ENCODE data around the gene MAGI2.

Gene MAGI2

GRCh38 chr7:78134256-78134655 is 1319.2 kb downstream of the MAGI2 start:
- Histone ChIP-seq H3K4me2 (ENCODE audit: low read depth, low read length, poor library complexity, severe bottlenecking) (no peak overlapping the region), H3F3A (ENCODE audit: low read depth) (no peaks in the 10 kb centered on the region), H3K9me3 (ENCODE audit: insufficient read depth, low read depth, low read length) (no peaks in the 10 kb centered on the region), H3K4me3 (ENCODE audit: low read length, poor library complexity, severe bottlenecking) (no peak overlapping the region), H3K36me3 (ENCODE audit: insufficient read depth, low read length) (no peaks in the 10 kb centered on the region), H3K79me2 (ENCODE audit: insufficient read depth, low read length) (no peaks in the 10 kb centered on the region), H3K4me1 (ENCODE audit: insufficient read depth, low read length, poor library complexity, severe bottlenecking) (no peaks in the 10 kb centered on the region), H3K9me2 (replicated peaks; ENCODE audit: low read depth, low read length) (no peaks in the 10 kb centered on the region), H4K20me1 (ENCODE audit: insufficient read depth, low read length, poor library complexity, severe bottlenecking) (no peaks in the 10 kb centered on the region), H3K27me3 (ENCODE audit: insufficient read depth, low read length, poor library complexity, severe bottlenecking) (no peaks in the 10 kb centered on the region), H3K9ac (ENCODE audit: low read depth, low read length, poor library complexity, severe bottlenecking) (no peak overlapping the region), H2AFZ (ENCODE audit: low read length) (no peak overlapping the region)
- no peak for TF ChIP-seq EZH2phosphoT487 (IDR thresholded peaks at IDR 0.05; ENCODE audit: borderline replicate concordance)
- TF ChIP-seq, protein P1, sequence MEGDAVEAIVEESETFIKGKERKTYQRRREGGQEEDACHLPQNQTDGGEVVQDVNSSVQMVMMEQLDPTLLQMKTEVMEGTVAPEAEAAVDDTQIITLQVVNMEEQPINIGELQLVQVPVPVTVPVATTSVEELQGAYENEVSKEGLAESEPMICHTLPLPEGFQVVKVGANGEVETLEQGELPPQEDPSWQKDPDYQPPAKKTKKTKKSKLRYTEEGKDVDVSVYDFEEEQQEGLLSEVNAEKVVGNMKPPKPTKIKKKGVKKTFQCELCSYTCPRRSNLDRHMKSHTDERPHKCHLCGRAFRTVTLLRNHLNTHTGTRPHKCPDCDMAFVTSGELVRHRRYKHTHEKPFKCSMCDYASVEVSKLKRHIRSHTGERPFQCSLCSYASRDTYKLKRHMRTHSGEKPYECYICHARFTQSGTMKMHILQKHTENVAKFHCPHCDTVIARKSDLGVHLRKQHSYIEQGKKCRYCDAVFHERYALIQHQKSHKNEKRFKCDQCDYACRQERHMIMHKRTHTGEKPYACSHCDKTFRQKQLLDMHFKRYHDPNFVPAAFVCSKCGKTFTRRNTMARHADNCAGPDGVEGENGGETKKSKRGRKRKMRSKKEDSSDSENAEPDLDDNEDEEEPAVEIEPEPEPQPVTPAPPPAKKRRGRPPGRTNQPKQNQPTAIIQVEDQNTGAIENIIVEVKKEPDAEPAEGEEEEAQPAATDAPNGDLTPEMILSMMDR (conservative IDR thresholded peaks at IDR 0.05; ENCODE audit: low read length), result peak; percentile 62

DNA sequence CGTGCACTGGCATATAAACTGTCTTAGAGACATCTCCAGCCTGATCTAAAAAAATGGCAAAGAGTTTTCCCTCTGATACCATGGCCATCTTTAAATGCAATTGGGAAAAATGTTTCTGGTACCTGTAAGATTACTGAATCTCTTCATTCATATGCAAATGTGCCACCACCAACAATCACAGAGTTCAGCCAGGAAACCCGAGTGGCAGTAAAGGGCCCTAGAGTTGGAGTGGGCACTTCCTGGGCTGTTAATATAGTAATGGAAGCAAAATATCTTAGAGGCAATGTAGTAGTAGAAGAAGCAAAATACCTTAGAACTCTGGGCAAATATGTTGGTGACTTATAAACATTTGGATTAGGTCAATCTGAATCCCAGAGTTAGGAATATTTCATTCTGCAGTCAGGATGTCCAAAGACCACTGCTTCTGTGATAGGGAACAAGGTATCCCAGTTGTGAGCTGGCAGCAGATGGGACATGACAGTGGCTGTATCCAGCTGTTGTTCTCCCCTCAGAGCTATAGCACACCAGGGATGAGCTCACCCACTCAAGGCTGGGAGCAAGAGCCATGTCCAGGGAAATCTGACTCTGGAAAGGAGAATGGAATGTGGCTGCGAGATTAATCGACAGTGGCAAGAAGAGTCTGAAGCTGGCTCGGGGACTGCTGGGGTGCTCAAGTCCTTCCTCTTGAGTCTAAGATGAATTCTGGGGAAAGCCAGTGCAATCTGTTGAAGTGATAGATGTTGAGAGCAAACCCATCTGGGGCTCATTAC is 1322.8 kb downstream of the MAGI2 start:
- no peak overlapping the region for H3K9ac ChIP-seq (ENCODE audit: low read depth, low read length, poor library complexity, severe bottlenecking)
- no peaks in the 10 kb centered on the region for H3K27me3 ChIP-seq (ENCODE audit: insufficient read depth, low read length, poor library complexity, severe bottlenecking)
- no peak overlapping the region for H3K4me3 ChIP-seq (ENCODE audit: low read length, poor library complexity, severe bottlenecking)
- no peaks in the 10 kb centered on the region for H4K20me1 ChIP-seq (ENCODE audit: insufficient read depth, low read length, poor library complexity, severe bottlenecking)
- no peaks in the 10 kb centered on the region for H3F3A ChIP-seq (ENCODE audit: low read depth)
- no peaks in the 10 kb centered on the region for H3K4me1 ChIP-seq (ENCODE audit: insufficient read depth, low read length, poor library complexity, severe bottlenecking)
- H2AFZ ChIP-seq (ENCODE audit: low read length), result no peak overlapping the region
- TF ChIP-seq EZH2phosphoT487 (IDR thresholded peaks at IDR 0.05; ENCODE audit: borderline replicate concordance), result no peak
- no peaks in the 10 kb centered on the region for H3K9me2 ChIP-seq (replicated peaks; ENCODE audit: low read depth, low read length)
- no peaks in the 10 kb centered on the region for H3K79me2 ChIP-seq (ENCODE audit: insufficient read depth, low read length)
- no peaks in the 10 kb centered on the region for H3K36me3 ChIP-seq (ENCODE audit: insufficient read depth, low read length)
- H3K9me3 ChIP-seq (ENCODE audit: insufficient read depth, low read depth, low read length), result no peaks in the 10 kb centered on the region
- no peak overlapping the region for H3K4me2 ChIP-seq (ENCODE audit: low read depth, low read length, poor library complexity, severe bottlenecking)

DNA sequence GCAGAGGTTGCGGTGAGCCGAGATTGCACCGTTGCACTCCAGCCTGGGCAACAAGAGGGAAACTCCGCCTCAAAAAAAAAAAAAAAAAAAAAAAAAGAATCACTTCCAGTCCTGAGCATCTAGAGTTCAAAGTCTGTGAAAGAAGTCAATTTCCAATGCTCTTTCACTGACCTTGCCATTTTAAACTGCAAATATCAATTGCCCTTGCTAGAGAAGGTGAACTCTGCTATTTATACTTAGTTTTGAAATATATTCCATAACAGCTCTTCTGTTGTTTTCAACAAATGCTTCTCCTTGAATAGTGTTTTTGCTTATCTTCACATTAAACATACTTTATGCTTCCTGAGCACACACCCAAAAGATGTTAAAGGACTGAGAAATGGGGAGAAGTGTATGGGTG is 1323.6 kb downstream of the MAGI2 start:
- Histone ChIP-seq H3K4me1 (ENCODE audit: insufficient read depth, low read length, poor library complexity, severe bottlenecking) (no peaks in the 10 kb centered on the region), H3K79me2 (ENCODE audit: insufficient read depth, low read length) (no peaks in the 10 kb centered on the region), H4K20me1 (ENCODE audit: insufficient read depth, low read length, poor library complexity, severe bottlenecking) (no peaks in the 10 kb centered on the region), H3K36me3 (ENCODE audit: insufficient read depth, low read length) (no peaks in the 10 kb centered on the region), H3K4me3 (ENCODE audit: low read length, poor library complexity, severe bottlenecking) (no peak overlapping the region), H3K4me2 (ENCODE audit: low read depth, low read length, poor library complexity, severe bottlenecking) (no peak overlapping the region), H3K9me3 (ENCODE audit: insufficient read depth, low read depth, low read length) (no peaks in the 10 kb centered on the region), H3K9me2 (replicated peaks; ENCODE audit: low read depth, low read length) (no peaks in the 10 kb centered on the region), H3F3A (ENCODE audit: low read depth) (no peaks in the 10 kb centered on the region), H3K27me3 (ENCODE audit: insufficient read depth, low read length, poor library complexity, severe bottlenecking) (no peaks in the 10 kb centered on the region), H2AFZ (ENCODE audit: low read length) (no peak overlapping the region), H3K9ac (ENCODE audit: low read depth, low read length, poor library complexity, severe bottlenecking) (no peak overlapping the region)
- TF ChIP-seq EZH2phosphoT487 (IDR thresholded peaks at IDR 0.05; ENCODE audit: borderline replicate concordance), result no peak
- TF ChIP-seq, protein P1 (conservative IDR thresholded peaks at IDR 0.05; ENCODE audit: low read length), result no peak

GRCh38 chr7:78127009-78127408 is 1326.5 kb downstream of the MAGI2 start:
- Histone ChIP-seq H3K36me3 (ENCODE audit: insufficient read depth, low read length) (no peaks in the 10 kb centered on the region), H4K20me1 (ENCODE audit: insufficient read depth, low read length, poor library complexity, severe bottlenecking) (no peaks in the 10 kb centered on the region), H3K9me3 (ENCODE audit: insufficient read depth, low read depth, low read length) (no peaks in the 10 kb centered on the region), H3K27me3 (ENCODE audit: insufficient read depth, low read length, poor library complexity, severe bottlenecking) (no peaks in the 10 kb centered on the region), H3K4me2 (ENCODE audit: low read depth, low read length, poor library complexity, severe bottlenecking) (no peak overlapping the region), H3F3A (ENCODE audit: low read depth) (no peaks in the 10 kb centered on the region), H3K9ac (ENCODE audit: low read depth, low read length, poor library complexity, severe bottlenecking) (no peak overlapping the region), H2AFZ (ENCODE audit: low read length) (no peak overlapping the region), H3K79me2 (ENCODE audit: insufficient read depth, low read length) (no peaks in the 10 kb centered on the region), H3K4me3 (ENCODE audit: low read length, poor library complexity, severe bottlenecking) (no peak overlapping the region), H3K9me2 (replicated peaks; ENCODE audit: low read depth, low read length) (no peaks in the 10 kb centered on the region), H3K4me1 (ENCODE audit: insufficient read depth, low read length, poor library complexity, severe bottlenecking) (no peaks in the 10 kb centered on the region)
- TF ChIP-seq EZH2phosphoT487 (IDR thresholded peaks at IDR 0.05; ENCODE audit: borderline replicate concordance), result no peak
- TF ChIP-seq, protein P1 (conservative IDR thresholded peaks at IDR 0.05; ENCODE audit: low read length), result no peak

Data from Loucy (cell line).